Ascending aorta (tissue), 2 donors: ENCODE data around the gene PTPN3. TPM values are rescaled to one million over a fixed set of nuclear protein-coding genes. Genes with fewer than 3 reads are reported as not detected.

Experiments
- DNase-seq, 2 donors: peaks; one replicate each; pipeline ENCODE4 v3.0.0-alpha.2; 2019; ENCODE audit warnings: low spot score in 2 of 2
- H3K27ac ChIP-seq, 2 donors: fragments of 200-600 bp; sonication (generic); one replicate each; pipeline ENCODE4 v1.5.1; 2016 to 2017; ENCODE audit warnings: mild to moderate bottlenecking in 1 of 2
- H3K27me3 ChIP-seq: fragments of 200-600 bp; sonication (generic); one replicate; pipeline ENCODE4 v1.5.1; 2017
- H3K36me3 ChIP-seq, 2 donors: fragments of 200-600 bp; sonication (generic); one replicate each; pipeline ENCODE4 v1.5.1; 2016
- H3K4me1 ChIP-seq, 2 donors: fragments of 200-600 bp; sonication (generic); one replicate each; pipeline ENCODE4 v1.5.1; 2016 to 2017; ENCODE audit warnings: mild to moderate bottlenecking in 1 of 2
- H3K4me3 ChIP-seq, 2 donors: fragments of 200-600 bp; sonication (generic); one replicate each; pipeline ENCODE4 v1.5.1; 2016 to 2017; ENCODE audit warnings: mild to moderate bottlenecking in 1 of 2
- H3K9me3 ChIP-seq, 2 donors: fragments of 200-600 bp; sonication (generic); one replicate each; pipeline ENCODE4 v1.5.1; 2016
- intact Hi-C: fragments of 100-400 bp; cut with DNase I; formaldehyde crosslinking; loops from one replicate; pipeline ENCODE4 v1.15.1; 2023
- total RNA-seq: library from RNA; depleted of rRNA; stranded (reverse); fragments of >200 nt; gene quantifications from one replicate; pipeline ENCODE4 v1.1.0, GENCODE V29; 2016
- TF ChIP-seq, protein P1 (sequence below), 3 experiments: fragments of 200-600 bp in 2 of 3; fragments of 450-650 bp in 1 of 3; sonication (generic) in 2 of 3; IDR thresholded peaks; one replicate each; pipeline ENCODE4 v1.5.1; 2016 to 2019; ENCODE audit warnings: antibody characterized with exemption in 3 of 3, mild to moderate bottlenecking in 1 of 3, moderate library complexity in 1 of 3

Gene PTPN3
- total RNA-seq, 1 donor from 2014 or later, result 4.3 TPM

DNA sequence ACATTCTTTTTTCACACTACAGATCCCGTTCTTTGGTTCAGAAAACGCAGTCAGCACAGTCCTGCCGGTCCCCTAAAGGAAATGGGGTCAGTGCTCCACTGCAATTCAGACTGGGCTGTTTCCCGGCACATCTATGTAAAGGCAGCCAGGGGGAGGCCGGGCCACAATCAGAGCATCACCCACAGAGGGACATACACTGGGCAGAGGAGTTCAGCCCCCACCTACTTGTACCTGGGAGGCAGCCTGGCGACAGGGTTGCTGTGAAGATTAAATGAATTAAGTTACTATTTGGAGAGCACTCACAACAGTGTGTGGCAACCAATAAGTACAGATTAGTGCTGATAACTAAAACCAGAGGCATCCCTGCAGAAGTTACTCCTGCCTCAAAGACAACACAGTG is 4.5 kb downstream of the PTPN3 start:
- no peaks in the 10 kb centered on the region for H3K27me3 ChIP-seq
- no peaks in the 10 kb centered on the region for H3K36me3 ChIP-seq
- H3K4me3 ChIP-seq, result no peak overlapping the region
- TF ChIP-seq, protein P1, sequence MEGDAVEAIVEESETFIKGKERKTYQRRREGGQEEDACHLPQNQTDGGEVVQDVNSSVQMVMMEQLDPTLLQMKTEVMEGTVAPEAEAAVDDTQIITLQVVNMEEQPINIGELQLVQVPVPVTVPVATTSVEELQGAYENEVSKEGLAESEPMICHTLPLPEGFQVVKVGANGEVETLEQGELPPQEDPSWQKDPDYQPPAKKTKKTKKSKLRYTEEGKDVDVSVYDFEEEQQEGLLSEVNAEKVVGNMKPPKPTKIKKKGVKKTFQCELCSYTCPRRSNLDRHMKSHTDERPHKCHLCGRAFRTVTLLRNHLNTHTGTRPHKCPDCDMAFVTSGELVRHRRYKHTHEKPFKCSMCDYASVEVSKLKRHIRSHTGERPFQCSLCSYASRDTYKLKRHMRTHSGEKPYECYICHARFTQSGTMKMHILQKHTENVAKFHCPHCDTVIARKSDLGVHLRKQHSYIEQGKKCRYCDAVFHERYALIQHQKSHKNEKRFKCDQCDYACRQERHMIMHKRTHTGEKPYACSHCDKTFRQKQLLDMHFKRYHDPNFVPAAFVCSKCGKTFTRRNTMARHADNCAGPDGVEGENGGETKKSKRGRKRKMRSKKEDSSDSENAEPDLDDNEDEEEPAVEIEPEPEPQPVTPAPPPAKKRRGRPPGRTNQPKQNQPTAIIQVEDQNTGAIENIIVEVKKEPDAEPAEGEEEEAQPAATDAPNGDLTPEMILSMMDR (IDR thresholded peaks at IDR 0.05), result no peak
- no peaks in the 10 kb centered on the region for H3K9me3 ChIP-seq
- intact Hi-C loops, result no loop called here
- peaks cover 0 to 17% of the 10 kb centered on the region in 2 donors for H3K4me1 ChIP-seq
- H3K27ac ChIP-seq, result no peak overlapping the region
- no peak for DNase-seq

DNA sequence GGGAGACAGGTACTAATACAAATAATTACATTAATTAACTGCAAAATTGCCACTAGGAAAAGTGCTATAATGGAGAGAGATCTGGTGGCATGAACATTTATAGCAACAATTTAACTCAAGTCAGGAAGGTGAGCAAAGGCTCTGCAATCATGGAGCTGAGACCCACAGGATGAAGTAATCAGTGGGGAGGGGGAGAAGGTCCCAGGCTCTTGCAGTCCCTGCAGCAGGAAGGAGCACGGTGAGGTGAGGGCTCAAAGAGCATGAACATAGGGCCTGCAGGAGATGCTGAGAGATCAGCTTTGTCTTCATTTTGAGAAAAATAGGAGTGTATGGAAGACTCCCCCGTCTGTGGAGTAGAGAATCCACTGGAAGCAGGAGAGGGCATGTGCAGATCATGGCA is 6.5 kb downstream of the PTPN3 start:
- Histone ChIP-seq H3K27me3 (no peaks in the 10 kb centered on the region), H3K4me3 (no peak overlapping the region), H3K4me1 (peaks cover 0 to 14% of the 10 kb centered on the region in 2 donors), H3K27ac (no peak overlapping the region), H3K36me3 (no peaks in the 10 kb centered on the region), H3K9me3 (no peaks in the 10 kb centered on the region)
- DNase-seq, result no peak
- intact Hi-C loops, result no loop called here
- TF ChIP-seq, protein P1 (IDR thresholded peaks at IDR 0.05), result no peak

DNA sequence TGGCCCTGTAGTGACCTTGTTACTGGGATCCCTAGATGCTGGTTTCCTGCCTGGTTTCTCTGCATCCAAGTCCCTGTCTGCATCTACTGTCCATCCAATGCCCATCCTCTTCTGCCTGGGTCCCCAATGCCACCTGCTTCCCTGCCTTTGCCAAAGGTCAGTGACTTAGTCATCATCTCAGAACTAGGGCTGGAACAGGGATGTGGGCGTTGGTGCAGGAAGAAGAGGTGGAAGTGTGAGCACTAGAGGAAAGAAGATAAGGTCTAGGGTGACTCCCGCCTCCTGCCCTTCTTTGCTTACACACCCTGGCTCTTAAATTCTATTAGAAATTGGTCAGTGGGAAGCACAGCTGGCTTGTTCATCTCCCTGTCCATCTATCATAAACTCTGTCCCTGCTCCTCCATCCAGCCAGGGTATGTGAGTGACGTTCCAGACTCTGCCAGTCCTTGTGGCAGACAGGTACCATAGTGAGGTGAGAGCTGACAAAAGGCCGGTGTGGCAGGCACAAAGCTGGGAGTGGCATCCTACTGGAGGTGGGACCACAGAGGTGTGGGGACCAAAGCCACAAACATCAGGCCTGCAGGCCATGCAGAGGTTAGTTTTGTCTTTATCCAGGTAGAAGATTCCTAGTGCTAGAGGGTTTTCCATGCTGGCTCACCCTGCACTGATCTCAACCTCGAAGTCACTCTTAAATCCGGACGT is 9.2 kb downstream of the PTPN3 start:
- intact Hi-C loops, result no loop called here
- H3K27me3 ChIP-seq, result no peaks in the 10 kb centered on the region

DNA sequence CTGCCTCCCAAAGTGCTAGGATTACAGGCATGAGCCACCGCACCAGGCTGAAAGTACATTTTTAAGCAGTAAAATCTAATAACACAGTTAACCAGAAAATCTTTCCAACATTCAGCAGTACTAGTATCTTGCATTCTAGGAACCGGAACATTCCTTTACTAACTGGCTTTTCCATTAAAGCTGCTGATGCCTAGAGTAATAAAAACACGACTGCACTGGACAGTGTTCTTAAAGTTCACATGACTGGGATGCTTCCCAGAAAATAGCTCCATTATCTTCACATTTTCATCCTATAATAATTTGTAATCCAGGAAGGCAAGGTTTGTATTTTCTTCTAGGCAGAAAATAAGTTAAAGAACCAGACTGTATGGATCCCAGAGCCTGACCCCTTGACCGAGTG is 9.8 kb downstream of the PTPN3 start:
- Histone ChIP-seq H3K36me3 (no peaks in the 10 kb centered on the region), H3K27me3 (no peaks in the 10 kb centered on the region), H3K4me1 (peaks cover 0 to 7% of the 10 kb centered on the region in 2 donors), H3K4me3 (no peak overlapping the region), H3K9me3 (no peaks in the 10 kb centered on the region), H3K27ac (no peak overlapping the region)
- TF ChIP-seq, protein P1 (IDR thresholded peaks at IDR 0.05), result no peak
- intact Hi-C loops, result no loop called here
- DNase-seq, result no peak

More for the DNA sequence above, 9.2 kb downstream of the PTPN3 start:
- TF ChIP-seq, protein P1 (IDR thresholded peaks at IDR 0.05), result no peak
- H3K36me3 ChIP-seq, result no peaks in the 10 kb centered on the region
- no peaks in the 10 kb centered on the region for H3K9me3 ChIP-seq
- DNase-seq, result no peak
- no peak overlapping the region for H3K4me3 ChIP-seq
- peaks cover 0 to 7% of the 10 kb centered on the region in 2 donors for H3K4me1 ChIP-seq
- no peak overlapping the region for H3K27ac ChIP-seq

DNA sequence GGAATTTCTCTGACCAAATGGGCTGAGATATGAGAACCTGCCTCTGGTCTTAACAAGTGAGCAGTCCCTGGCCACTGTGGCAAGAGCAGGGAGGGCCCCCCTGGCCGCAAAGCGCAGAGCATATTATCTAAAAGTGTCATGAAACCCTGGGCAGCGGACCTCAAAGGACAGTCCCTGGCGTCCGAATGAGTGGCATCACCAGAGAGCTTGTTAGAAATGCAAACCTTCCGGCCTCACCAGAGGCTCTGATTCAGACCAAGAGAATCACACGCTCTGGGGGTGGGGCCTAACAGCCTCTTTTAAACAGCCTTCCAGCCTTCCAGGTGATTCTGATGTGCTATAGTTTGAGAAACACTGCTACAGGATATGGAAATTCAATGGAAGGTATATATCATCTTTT is 10.9 kb downstream of the PTPN3 start:
- Histone ChIP-seq H3K4me3 (no peak overlapping the region), H3K9me3 (no peaks in the 10 kb centered on the region), H3K4me1 (peaks cover 0 to 4% of the 10 kb centered on the region in 2 donors), H3K27ac (no peak overlapping the region), H3K27me3 (no peaks in the 10 kb centered on the region), H3K36me3 (no peaks in the 10 kb centered on the region)
- intact Hi-C loops, result no loop called here
- TF ChIP-seq, protein P1 (IDR thresholded peaks at IDR 0.05), result no peak
- DNase-seq, result no peak
